CD4-positive, alpha-beta T cell treated with Interleukin-12 subunit alpha and Interleukin-12 subunit beta, for 1 hour (primary cell): ENCODE data around the gene STRIP1.

Experiments used
- DNase-seq: peaks from one replicate; pipeline ENCODE4 v3.0.0-alpha.2; 2020

STRIP1 gene

GRCh38 chr1:110034451-110035235 is at the start of gene STRIP1:
TSS of gene STRIP1 (plus strand) at chr1:110034624. CDS start at chr1:110034638, 14 bp downstream.
- peak; percentile 96 for DNase-seq

GRCh38 chr1:109985247-109986053 is 49.0 kb upstream of the STRIP1 start:
- DNase-seq = no peak

GRCh38 chr1:109986054-109986444 is 48.4 kb upstream of the STRIP1 start:
- DNase-seq = no peak

- DNase-seq = no peak
Measured at GRCh38 chr1:109988349-109988914, 46.0 kb upstream of the STRIP1 start.

- DNase-seq = no peak
Measured at GRCh38 chr1:109989506-109990301, 44.7 kb upstream of the STRIP1 start.

GRCh38 chr1:109990302-109990653 is 44.1 kb upstream of the STRIP1 start:
- DNase-seq = no peak

- DNase-seq = no peak
Measured at GRCh38 chr1:109991400-109991925, 43.0 kb upstream of the STRIP1 start.

GRCh38 chr1:109993885-109994284 is 40.5 kb upstream of the STRIP1 start:
- DNase-seq = no peak

- no peak for DNase-seq
Measured at GRCh38 chr1:109994654-109995053, 39.8 kb upstream of the STRIP1 start.

GRCh38 chr1:109995536-109995935 is 38.9 kb upstream of the STRIP1 start:
- DNase-seq = no peak

- DNase-seq = no peak
Measured at GRCh38 chr1:109996476-109996875, 37.9 kb upstream of the STRIP1 start.

GRCh38 chr1:109997204-109997866 is 37.1 kb upstream of the STRIP1 start:
- no peak for DNase-seq

GRCh38 chr1:109997867-109998229 is 36.6 kb upstream of the STRIP1 start:
- no peak for DNase-seq

GRCh38 chr1:110002695-110003094 is 31.7 kb upstream of the STRIP1 start:
- DNase-seq = no peak

GRCh38 chr1:110003747-110004428 is 30.5 kb upstream of the STRIP1 start:
- DNase-seq = no peak

- no peak for DNase-seq
Measured at GRCh38 chr1:110004583-110004982, 29.8 kb upstream of the STRIP1 start.

GRCh38 chr1:110005971-110006370 is 28.5 kb upstream of the STRIP1 start:
- no peak for DNase-seq

- no peak for DNase-seq
Measured at GRCh38 chr1:110006516-110006915, 27.9 kb upstream of the STRIP1 start.

GRCh38 chr1:110007046-110007830 is 27.2 kb upstream of the STRIP1 start:
- DNase-seq = no peak

GRCh38 chr1:110008971-110009565 is 25.4 kb upstream of the STRIP1 start:
- DNase-seq = no peak
